Heart right ventricle (tissue), 16 donors: ENCODE data around the gene RELL2. TPM values are rescaled to one million over a fixed set of nuclear protein-coding genes. Genes with fewer than 3 reads are reported as not detected.
A peak's percentile ranks its signal among the peaks of the same experiment; 100 is the strongest.

ENCODE experiments used
- ATAC-seq, 8 donors: fragments of 200-7000 bp; cut with Tn5 transposase; one replicate each; pipeline ENCODE4 v1.9.1; 2020; ENCODE audit warnings: mild to moderate bottlenecking in 8 of 8, moderate library complexity in 8 of 8, moderate number of reproducible peaks in 1 of 8
- DNase-seq, 2 donors: peaks; one replicate each; pipeline ENCODE4 v3.0.0-alpha.2; 2020
- H3K27ac ChIP-seq, 10 donors: fragments of 200-600 bp; sonication (generic) in 2 of 10; one replicate each; pipeline versions ENCODE4 v1.5.0 to v1.8.0; 2020 to 2022; ENCODE audit warnings: mild to moderate bottlenecking in 3 of 10
- H3K27me3 ChIP-seq, 7 donors: fragments of 200-600 bp; one replicate each; pipeline ENCODE4 v1.8.0; 2021 to 2022; ENCODE audit warnings: mild to moderate bottlenecking in 2 of 7
- H3K36me3 ChIP-seq, 9 donors: fragments of 200-600 bp; sonication (generic) in 1 of 9; one replicate each; pipeline versions ENCODE4 v1.5.0 to v1.8.0; 2020 to 2022; ENCODE audit warnings: mild to moderate bottlenecking in 2 of 9
- H3K4me1 ChIP-seq, 9 donors: fragments of 200-600 bp; sonication (generic) in 1 of 9; one replicate each; pipeline versions ENCODE4 v1.5.0 to v1.8.0; 2020 to 2022; ENCODE audit warnings: mild to moderate bottlenecking in 4 of 9
- H3K4me3 ChIP-seq, 10 donors: fragments of 200-600 bp; sonication (generic) in 2 of 10; one replicate each; pipeline versions ENCODE4 v1.5.0 to v1.8.0; 2020 to 2022; ENCODE audit warnings: mild to moderate bottlenecking in 7 of 10, moderate library complexity in 2 of 10
- H3K9me3 ChIP-seq, 11 donors: fragments of 200-600 bp in 10 of 11; sonication (generic) in 2 of 11; one replicate each; pipeline versions ENCODE4 v1.5.0 to v1.8.0; 2013 to 2022; ENCODE audit warnings: mild to moderate bottlenecking in 2 of 11, control low read depth in 1 of 11, moderate library complexity in 1 of 11
- WGBS, 2 donors: extraction: QIAGEN DNeasy Blood & Tissue Kit; methylation state at CpG; one replicate each; pipeline ENCODE4 v1.1.7; 2013; ENCODE audit warnings: inconsistent platforms in 1 of 2; 5-methylcytosine and 5-hydroxymethylcytosine counted together
- intact Hi-C, 10 donors: fragments of 100-400 bp; cut with DNase I; formaldehyde crosslinking; loops; one replicate each; pipeline versions ENCODE4 v1.11.1 to v1.14.2; 2022
- polyA plus RNA-seq, 2 donors: library from polyadenylated mRNA; stranded (reverse); fragments of 200-250 nt; gene quantifications; one replicate each; pipeline ENCODE4 v1.2.3, GENCODE V29; 2013
- total RNA-seq, 10 donors: library from RNA; stranded (reverse); fragmentation: NEBNext Ultra II Directional in 3 of 10; extraction: Animal tissue kit (Norgen Biotek cat#: 25700) in 3 of 10; gene quantifications; one replicate each; pipeline versions ENCODE4 v1.2.1 to v1.2.4, GENCODE V29; 2021 to 2023
- TF ChIP-seq, protein P1 (sequence below), 9 donors: fragments of 200-600 bp; sonication (generic) in 2 of 9; IDR thresholded peaks; one replicate each; pipeline versions ENCODE4 v1.5.0 to v1.8.0; 2021 to 2022; ENCODE audit warnings: antibody characterized with exemption in 9 of 9, mild to moderate bottlenecking in 5 of 9, moderate library complexity in 1 of 9
- donor health status: Arrhythmogenic right ventricular cardiomyopathy.
- donor health status: ischemic (EF 13 %, LVEDD 7.1; RV severe dilation, severe dysfunction).
- donor health status: healthy with polysubstance abuse.
- donor health status: DM: no; HTN: yes; CAD: no.
- donor health status: DM: no; HTN: no; CAD: no.
- donor health status: ischemic (EF 25% LVEDD 6.9; RV normal size, moderate dysfunction).
- donor health status: ischemic (EF 25% LVEDD 5.7; RV mildly dilated, moderate dysfunction).
- donor health status: healthy.
- donor health status: DM: yes; HTN: yes; CAD: no.
- donor health status: Ischemic cardiomyopathy.
- donor health status: ischemic (EF 35%, LVEDD 5.7; RV mildly dilated, moderate dysfunction).
- donor health status: nonischemic (EF 11% LVEDD 7.7; RV severe dilation, severe dysfunction).
- donor health status: DM: yes; HTN: yes; CAD: no.
- donor health status: PGD.
- donor health status: ischemic (EF 29% LVEDD 5.4; RV normal size, mild dysfunction).
- donor health status: nonischemic (EF 23%, LVEDD 6.1; RV moderate dilation, normal function).

Gene RELL2
- total and polyA plus RNA-seq, 12 donors = 0.33 to 3.2 (median 0.64) TPM

DNA sequence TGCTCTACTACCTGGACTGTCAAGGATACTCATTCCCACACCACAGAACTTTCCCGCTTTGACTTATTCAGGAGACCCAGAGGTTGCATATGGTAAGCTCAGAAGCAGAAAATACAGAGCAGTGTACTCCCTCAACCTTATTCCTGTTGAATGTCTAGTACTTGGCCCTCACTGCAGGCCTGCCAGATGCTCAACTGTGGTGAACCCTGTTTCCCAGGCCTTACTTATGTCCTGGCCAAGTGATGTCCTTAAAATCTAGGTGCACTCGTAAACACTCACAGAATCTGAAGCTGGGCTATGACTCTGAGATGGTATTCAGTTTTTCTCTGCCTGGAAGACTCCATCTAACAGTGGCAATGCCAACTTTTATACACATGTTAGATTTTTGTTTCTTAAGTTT, 39.0 kb upstream of the RELL2 start:
- ATAC-seq (peak in 6 of 8 donors; percentile 24 to 57 (median 37)), DNase-seq (no peak)
- peaks cover 0 to 68% (median 30%) of the 10 kb centered on the region in 9 donors for H3K4me1 ChIP-seq
- H3K9me3 ChIP-seq = peaks cover 0 to 15% (median 0%) of the 10 kb centered on the region in 11 donors
- intact Hi-C loops = no loop called here
- TF ChIP-seq, protein P1, sequence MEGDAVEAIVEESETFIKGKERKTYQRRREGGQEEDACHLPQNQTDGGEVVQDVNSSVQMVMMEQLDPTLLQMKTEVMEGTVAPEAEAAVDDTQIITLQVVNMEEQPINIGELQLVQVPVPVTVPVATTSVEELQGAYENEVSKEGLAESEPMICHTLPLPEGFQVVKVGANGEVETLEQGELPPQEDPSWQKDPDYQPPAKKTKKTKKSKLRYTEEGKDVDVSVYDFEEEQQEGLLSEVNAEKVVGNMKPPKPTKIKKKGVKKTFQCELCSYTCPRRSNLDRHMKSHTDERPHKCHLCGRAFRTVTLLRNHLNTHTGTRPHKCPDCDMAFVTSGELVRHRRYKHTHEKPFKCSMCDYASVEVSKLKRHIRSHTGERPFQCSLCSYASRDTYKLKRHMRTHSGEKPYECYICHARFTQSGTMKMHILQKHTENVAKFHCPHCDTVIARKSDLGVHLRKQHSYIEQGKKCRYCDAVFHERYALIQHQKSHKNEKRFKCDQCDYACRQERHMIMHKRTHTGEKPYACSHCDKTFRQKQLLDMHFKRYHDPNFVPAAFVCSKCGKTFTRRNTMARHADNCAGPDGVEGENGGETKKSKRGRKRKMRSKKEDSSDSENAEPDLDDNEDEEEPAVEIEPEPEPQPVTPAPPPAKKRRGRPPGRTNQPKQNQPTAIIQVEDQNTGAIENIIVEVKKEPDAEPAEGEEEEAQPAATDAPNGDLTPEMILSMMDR (IDR thresholded peaks at IDR 0.05) = no peak
- 76 to 89% methylated on average over 2 of the region's 2 CpGs for WGBS, 2 donors
- H3K4me3 ChIP-seq = no peak overlapping the region
- H3K27ac ChIP-seq = peak overlapping the region in 7 of 10 donors; percentile 19 to 84 (median 71)
- peaks cover 0 to 22% (median 0%) of the 10 kb centered on the region in 9 donors for H3K36me3 ChIP-seq
- no peaks in the 10 kb centered on the region for H3K27me3 ChIP-seq

DNA sequence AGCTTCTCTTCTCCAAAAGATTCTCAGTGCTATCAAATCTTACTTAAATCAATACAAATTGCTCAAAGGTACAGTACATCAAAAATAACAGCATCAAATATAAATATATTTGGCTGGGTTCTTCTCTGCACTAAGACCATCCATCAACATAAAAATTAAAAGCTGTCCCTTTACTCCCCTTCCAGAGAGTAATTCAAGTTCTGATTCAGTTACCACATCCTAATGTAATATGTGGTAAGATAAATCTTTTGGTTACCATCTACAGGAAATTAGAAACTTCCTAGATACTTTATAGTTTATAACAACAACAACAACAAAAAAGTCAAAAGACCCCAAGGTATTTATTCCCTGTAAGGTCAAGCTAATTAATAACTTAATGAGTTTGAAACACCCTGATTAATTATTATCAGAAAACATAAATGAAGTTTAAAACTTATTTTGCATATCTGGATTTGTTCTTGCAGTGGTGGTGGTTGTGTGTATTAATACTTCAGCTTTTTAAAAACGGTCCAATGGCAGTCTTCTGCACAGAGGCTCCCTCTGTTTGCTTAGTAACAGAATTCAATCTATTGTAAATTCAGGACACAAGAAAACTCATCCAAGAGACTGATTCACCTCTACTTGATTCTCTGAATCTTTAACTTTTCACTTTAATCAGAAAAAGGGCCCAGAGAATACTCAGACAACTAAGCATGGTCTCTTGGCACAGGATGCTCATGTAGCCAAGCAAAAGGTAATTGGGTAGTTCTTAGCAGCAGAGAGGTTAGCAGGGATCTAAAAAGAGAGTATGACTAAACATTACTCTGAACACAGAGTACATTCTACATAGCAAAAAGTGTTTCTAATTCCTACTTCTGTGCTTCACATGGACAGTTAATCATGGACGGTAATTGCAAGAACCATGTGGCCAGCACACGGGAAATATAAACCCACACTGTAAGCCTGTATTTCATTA, 38.1 kb upstream of the RELL2 start:
- H3K4me3 ChIP-seq = no peak overlapping the region
- peak overlapping the region; percentile 16 to 84 (median 77) for H3K27ac ChIP-seq
- H3K27me3 ChIP-seq = no peaks in the 10 kb centered on the region
- peaks cover 0 to 16% (median 0%) of the 10 kb centered on the region in 9 donors for H3K36me3 ChIP-seq
- ATAC-seq (peak; percentile 81 to 96 (median 88)), DNase-seq (no peak)
- 60 to 61% methylated on average over 3 of the region's 3 CpGs for WGBS, 2 donors
- TF ChIP-seq, protein P1 (IDR thresholded peaks at IDR 0.05) = no peak
- intact Hi-C loops = no loop called here
- peaks cover 0 to 73% (median 34%) of the 10 kb centered on the region in 9 donors for H3K4me1 ChIP-seq
- H3K9me3 ChIP-seq = peaks cover 0 to 15% (median 0%) of the 10 kb centered on the region in 11 donors

DNA sequence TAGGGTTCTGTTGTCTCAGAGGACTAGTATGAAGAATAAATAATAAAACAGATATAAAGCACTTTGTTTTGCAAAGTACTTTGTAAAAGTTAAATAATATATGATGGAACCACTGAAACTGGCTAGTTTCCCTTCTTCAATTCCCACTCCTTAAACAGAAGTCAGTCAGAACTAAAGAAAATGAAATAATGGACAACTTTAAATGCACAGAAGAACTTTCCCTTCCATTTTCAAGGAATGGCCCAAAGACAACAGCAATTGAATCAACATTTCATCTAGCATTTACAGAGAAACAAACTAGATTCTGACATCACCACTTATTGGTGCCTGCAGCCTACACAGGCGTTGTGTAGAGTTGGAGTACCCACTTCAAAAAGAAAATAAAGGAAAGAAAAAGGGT, 34.2 kb upstream of the RELL2 start:
- intact Hi-C loops = no loop called here
- Histone ChIP-seq H3K27ac (peak overlapping the region in 5 of 10 donors; percentile 73 to 88 (median 84)), H3K27me3 (no peaks in the 10 kb centered on the region), H3K9me3 (peaks cover 0 to 4% (median 0%) of the 10 kb centered on the region in 11 donors), H3K4me1 (peaks cover 2 to 98% (median 64%) of the 10 kb centered on the region in 9 donors), H3K4me3 (no peak overlapping the region), H3K36me3 (peaks cover 0 to 5% (median 0%) of the 10 kb centered on the region in 9 donors)
- ATAC-seq (no peak), DNase-seq (no peak)
- WGBS, 2 donors = 93 to 96% methylated on average over 1 of the region's 1 CpG
- TF ChIP-seq, protein P1 (IDR thresholded peaks at IDR 0.05) = no peak

DNA sequence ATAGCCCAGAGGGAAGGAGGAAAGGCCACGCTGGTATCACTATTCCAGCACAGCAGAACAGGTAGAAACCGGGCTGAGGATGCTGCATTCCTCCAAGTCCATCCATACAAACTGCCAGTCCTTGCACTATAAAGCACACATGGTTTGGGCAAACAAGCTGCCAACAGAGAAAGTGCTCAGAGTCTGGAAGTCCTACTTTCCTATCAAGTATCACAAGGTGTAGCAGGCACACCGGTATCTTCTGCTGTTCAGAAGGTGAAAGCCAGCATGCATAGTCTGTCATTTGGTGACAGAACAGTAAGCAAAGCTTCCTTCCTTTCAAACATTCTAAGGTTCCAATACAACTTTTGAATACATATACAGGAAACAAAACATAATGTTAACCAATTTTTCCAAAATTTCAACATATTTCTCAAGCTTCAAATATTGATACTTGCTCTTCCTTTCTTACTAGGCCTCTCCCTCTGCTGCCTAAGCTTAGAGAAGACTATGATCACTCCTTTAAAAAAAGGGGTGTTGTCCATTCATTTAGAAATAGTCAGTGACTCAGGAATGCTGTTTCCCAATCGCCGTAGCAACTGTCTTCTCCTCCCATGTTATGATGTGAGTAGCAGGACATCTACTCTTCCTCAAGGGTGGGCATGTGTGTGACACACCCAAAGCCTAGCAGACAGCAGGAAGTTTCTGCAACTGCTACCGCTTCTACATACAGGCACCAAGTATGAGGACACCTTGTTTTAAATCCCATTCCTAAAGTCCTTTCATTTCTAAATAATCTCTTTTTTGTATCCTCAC, 32.7 kb upstream of the RELL2 start:
- ATAC-seq = peak; percentile 76 to 97 (median 86)
- DNase-seq = peak in 1 of 2 donors; percentile 62
- 54 to 67% methylated on average over 6 of the region's 6 CpGs for WGBS, 2 donors
- intact Hi-C loops = no loop called here
- H3K9me3 ChIP-seq = no peaks in the 10 kb centered on the region
- no peaks in the 10 kb centered on the region for H3K27me3 ChIP-seq
- peaks cover 0 to 5% (median 0%) of the 10 kb centered on the region in 9 donors for H3K36me3 ChIP-seq
- peaks cover 2 to 97% (median 56%) of the 10 kb centered on the region in 9 donors for H3K4me1 ChIP-seq
- peak overlapping the region; percentile 12 to 88 (median 75) for H3K27ac ChIP-seq
- H3K4me3 ChIP-seq = peak overlapping the region in 1 of 10 donors; percentile 10
- TF ChIP-seq, protein P1 (IDR thresholded peaks at IDR 0.05) = no peak
